ENCODE data around the gene MLLT3.
"Not testable (repeated sequence)": the region's sequence is repeated elsewhere in the genome, so short reads cannot be mapped to it uniquely, and the experiment has no call there.

The MLLT3 gene

GRCh38 chr9:20593537-20593936 is 28.8 kb downstream of the MLLT3 start:
- DNase-seq = no peak

- no peak for DNase-seq
These were observed 29.2 kb downstream of the MLLT3 start for GRCh38 chr9:20593105-20593504.

GRCh38 chr9:20592673-20593072 is 29.6 kb downstream of the MLLT3 start:
- DNase-seq = no peak

GRCh38 chr9:20591223-20591622 is 31.1 kb downstream of the MLLT3 start:
- no peak for DNase-seq

DNA sequence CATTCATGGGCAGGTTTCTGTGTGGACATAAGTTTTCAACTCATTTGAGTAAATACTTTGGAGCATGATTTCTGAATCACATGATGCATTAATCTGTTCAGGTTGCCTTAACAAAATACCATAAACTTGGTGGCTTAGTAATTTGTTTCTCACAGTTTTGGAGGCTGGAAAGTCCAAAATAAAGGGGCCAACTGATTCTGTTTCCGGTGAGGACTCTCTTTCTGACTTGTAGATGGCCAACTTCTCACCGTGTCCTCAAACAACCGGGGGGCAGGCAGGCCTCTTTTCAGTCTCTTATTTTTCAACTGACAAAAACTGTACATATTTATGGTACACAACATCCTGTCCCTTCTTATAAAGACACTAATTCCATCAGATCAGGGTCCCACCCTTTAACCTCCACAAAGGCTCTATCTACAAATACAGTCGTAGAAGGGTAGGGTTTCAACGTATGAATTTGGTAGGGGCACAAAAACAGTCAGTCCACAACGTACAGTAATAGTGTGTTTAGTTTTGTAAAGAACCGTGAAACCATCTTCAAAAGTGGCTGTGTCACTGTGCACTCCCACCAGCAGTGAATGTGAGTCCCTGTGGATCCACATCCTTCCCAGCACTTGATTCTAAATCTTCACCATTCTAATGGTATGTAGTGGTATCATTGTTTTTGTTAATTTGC is 37.2 kb downstream of the MLLT3 start:
- no peak for DNase-seq

- DNase-seq = not testable (repeated sequence)
These were observed 39.2 kb downstream of the MLLT3 start for GRCh38 chr9:20583088-20583487.

GRCh38 chr9:20582150-20582549 is 40.1 kb downstream of the MLLT3 start:
- no peak for DNase-seq

DNA sequence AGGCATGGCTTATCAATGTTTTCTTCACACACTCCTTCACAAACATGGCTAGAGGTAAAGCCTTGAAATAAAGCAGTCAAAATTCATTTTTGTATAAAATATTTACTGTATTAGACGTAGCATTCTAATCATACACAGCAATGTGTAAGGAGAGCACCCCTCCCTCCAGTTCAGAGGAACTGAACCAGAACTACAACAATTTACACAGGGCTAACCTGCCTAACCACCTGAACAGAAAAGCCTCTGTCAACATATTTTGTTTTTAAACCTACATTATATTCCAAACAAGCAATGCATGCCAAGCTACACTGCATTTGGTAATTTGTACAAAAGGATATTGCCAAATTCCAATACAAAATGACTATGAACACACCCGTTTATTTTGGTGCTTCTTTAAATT is 41.6 kb downstream of the MLLT3 start:
- no peak for DNase-seq

- no peak for DNase-seq
These were observed 42.6 kb downstream of the MLLT3 start for GRCh38 chr9:20579524-20580314.

DNA sequence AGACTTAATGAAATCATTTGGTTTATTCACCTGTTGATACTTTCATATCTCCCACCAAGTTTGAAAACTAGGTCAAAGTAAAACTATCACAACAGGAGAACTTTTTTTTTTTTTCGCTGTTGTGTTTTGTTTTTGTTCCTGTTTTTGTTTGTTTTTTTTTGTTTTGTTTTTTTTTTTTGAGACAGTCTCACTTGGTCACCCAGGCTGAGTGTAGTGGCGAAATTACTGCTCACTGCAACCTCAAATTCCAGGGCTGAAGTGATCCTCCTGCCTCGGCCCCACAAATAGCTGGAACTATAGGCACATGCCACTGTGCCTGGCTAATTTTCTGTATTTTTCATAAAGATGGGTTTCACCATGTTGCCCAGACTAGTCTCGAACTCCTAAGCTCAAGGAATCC is 49.3 kb downstream of the MLLT3 start:
- no peak for DNase-seq

- DNase-seq = no peak
These were observed 51.5 kb downstream of the MLLT3 start for GRCh38 chr9:20570756-20571155.

GRCh38 chr9:20570087-20570486 is 52.2 kb downstream of the MLLT3 start:
- DNase-seq = no peak

- DNase-seq = no peak
These were observed 52.8 kb downstream of the MLLT3 start for GRCh38 chr9:20569525-20569924.

DNA sequence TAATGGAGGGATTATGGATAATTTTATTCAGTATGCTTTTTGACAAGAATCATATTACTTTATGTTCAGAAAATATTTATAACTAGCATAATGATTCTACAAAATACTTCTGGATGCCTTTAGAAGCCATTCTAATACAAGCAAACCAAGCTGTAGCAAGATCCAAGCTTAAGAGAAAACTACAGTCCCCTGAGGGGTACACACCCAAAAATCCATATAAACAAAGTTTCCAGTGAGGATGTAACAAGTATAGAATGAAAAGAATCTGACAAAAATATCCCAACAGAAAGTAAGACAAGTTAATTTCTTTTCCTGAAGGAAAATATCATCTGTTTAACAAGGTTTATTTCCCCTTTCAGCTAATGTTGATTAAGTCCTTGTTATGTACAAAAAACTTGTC is 53.9 kb downstream of the MLLT3 start:
- no peak for DNase-seq

GRCh38 chr9:20566401-20566800 is 55.9 kb downstream of the MLLT3 start:
- no peak for DNase-seq

GRCh38 chr9:20564650-20565049 is 57.6 kb downstream of the MLLT3 start:
- DNase-seq = no peak

GRCh38 chr9:20563917-20564316 is 58.4 kb downstream of the MLLT3 start:
- DNase-seq = no peak

DNA sequence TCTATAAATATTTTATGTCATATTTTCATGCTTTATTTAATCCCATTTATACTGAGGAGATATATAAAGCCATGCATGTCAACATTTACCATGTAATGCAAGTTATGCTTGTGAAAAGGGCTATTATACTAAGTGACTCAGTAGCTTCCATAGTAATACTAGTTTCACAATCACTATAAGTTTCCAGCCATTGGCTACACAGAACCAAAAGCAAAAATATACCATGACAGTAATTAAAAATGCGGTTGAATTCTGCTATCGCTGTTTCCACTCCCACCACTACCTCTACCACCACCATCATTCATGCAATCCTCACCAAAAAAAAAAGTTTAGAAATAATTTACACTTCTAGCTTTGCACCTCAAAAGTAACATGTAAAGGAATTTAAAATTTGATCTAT is 60.2 kb downstream of the MLLT3 start:
- DNase-seq = no peak

GRCh38 chr9:20561531-20561930 is 60.8 kb downstream of the MLLT3 start:
- DNase-seq = no peak

- no peak for DNase-seq
These were observed 62.9 kb downstream of the MLLT3 start for GRCh38 chr9:20559231-20559890.

DNA sequence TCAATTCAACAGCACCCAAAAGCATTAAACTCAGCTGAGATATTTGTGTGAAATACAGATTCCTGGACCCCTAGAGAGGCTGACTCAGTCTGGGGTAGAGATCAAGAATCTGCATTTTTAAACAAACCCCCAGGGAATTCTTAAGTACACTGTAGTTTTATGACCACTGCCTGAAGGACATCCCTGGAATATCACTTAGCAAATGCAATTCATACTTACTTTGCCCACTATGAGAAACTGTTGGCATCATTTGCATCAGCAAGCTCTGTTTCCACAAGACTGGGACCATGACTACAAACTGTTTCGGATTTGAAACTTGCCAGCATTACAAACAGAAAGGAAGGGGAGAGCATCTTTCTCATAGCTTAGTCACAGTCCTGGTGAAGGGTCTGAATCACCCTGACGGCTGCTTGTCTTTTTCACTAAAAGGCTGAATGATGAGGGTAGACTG is 63.7 kb downstream of the MLLT3 start:
- DNase-seq = peak; percentile 38

- no peak for DNase-seq
These were observed 64.3 kb downstream of the MLLT3 start for GRCh38 chr9:20557890-20558565.

DNA sequence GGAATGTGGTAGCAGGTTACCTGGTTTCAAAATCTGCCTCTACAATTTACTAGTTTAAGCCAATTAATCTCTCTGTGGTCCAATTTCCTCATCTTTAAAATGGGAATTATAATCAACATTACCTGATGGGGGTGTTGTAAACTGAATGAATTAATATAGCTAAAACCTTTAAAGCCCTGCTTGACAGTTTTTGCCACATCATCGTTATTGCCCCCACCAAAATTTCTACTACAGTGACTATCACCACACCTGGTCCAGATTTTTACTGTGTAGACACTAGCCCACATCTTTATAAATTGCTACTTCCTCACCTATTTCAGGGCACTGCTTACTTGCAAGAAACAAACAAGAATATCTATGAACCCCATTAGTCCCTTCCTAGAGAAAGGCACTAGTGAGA is 65.0 kb downstream of the MLLT3 start:
- no peak for DNase-seq

Data from activated naive CD4-positive, alpha-beta T cell treated with Interleukin-2 at 50 U/mL for 16 hours (primary cell).